Neural cell (in vitro differentiated cells): ENCODE data around the gene CNTN4. TPM values are rescaled to one million over a fixed set of nuclear protein-coding genes. Genes with fewer than 3 reads are reported as not detected.

ENCODE experiments used
- H2AFZ ChIP-seq: fragments of 200-600, 300-800 bp; sonication (generic), shearing (Covaris generic); 2 replicates; pipeline ENCODE4 v1.6.0; 2014; ENCODE audit warnings: low read depth, mild to moderate bottlenecking, antibody characterized with exemption, low read length, moderate library complexity
- H3F3A ChIP-seq: fragments of 200-600 bp; shearing (Covaris generic); 2 replicates; pipeline ENCODE4 v1.6.1; 2016; ENCODE audit warnings: mild to moderate bottlenecking, moderate library complexity, mixed read lengths, antibody characterized with exemption, low read length; ENCODE audit not compliant: insufficient read depth, poor library complexity, severe bottlenecking
- H3K27ac ChIP-seq: fragments of 200-600, 300-800 bp; sonication (generic), shearing (Covaris generic); 2 replicates; pipeline ENCODE4 v1.5.1; 2014; ENCODE audit warnings: mild to moderate bottlenecking, low read length, moderate library complexity
- H3K27me3 ChIP-seq: fragments of 300-800, 200-600 bp; sonication (generic), shearing (Covaris generic); 2 replicates; pipeline ENCODE4 v1.6.0; 2014; ENCODE audit warnings: mild to moderate bottlenecking, low read depth, low read length, moderate library complexity; ENCODE audit not compliant: insufficient read depth
- H3K36me3 ChIP-seq: fragments of 300-800, 200-600 bp; sonication (generic), shearing (Covaris generic); 2 replicates; pipeline ENCODE4 v1.5.1; 2014; ENCODE audit warnings: mild to moderate bottlenecking, antibody characterized with exemption, low read length, moderate library complexity; ENCODE audit not compliant: insufficient read depth
- H3K4me2 ChIP-seq: fragments of 300-800, 200-600 bp; sonication (generic), shearing (Covaris generic); 2 replicates; pipeline ENCODE4 v1.6.0; 2014; ENCODE audit warnings: mild to moderate bottlenecking, low read length
- H3K4me3 ChIP-seq: fragments of 300-800, 200-600 bp; sonication (generic), shearing (Covaris generic); 2 replicates; pipeline ENCODE4 v1.5.1; 2014; ENCODE audit warnings: mild to moderate bottlenecking, low read length, moderate library complexity
- H3K79me2 ChIP-seq: fragments of 200-600 bp; shearing (Covaris generic); replicated peaks from 2 replicates; pipeline ENCODE4 v1.6.0; 2014; ENCODE audit warnings: mild to moderate bottlenecking, low read length, moderate library complexity; ENCODE audit not compliant: insufficient read depth
- H3K9ac ChIP-seq: fragments of 300-800, 200-600 bp; sonication (generic), shearing (Covaris generic); 2 replicates; pipeline ENCODE4 v1.6.1; 2016; ENCODE audit warnings: mild to moderate bottlenecking, low read length, mixed read lengths
- H3K9me2 ChIP-seq: fragments of 200-600 bp; shearing (Covaris generic); 2 replicates; pipeline ENCODE4 v1.6.1; 2016; ENCODE audit warnings: mild to moderate bottlenecking, low read length, mixed read lengths; ENCODE audit not compliant: insufficient read depth
- H3K9me3 ChIP-seq: fragments of 200-600, 300-800 bp; sonication (generic), shearing (Covaris generic); 2 replicates; pipeline ENCODE4 v1.6.1; 2016; ENCODE audit warnings: mild to moderate bottlenecking, mixed run types, low read length, moderate library complexity, mixed read lengths
- H4K20me1 ChIP-seq: fragments of 200-600 bp; shearing (Covaris generic); 2 replicates; pipeline ENCODE4 v1.6.1; 2016; ENCODE audit warnings: mild to moderate bottlenecking, mixed run types; ENCODE audit not compliant: insufficient read depth
- CTCF ChIP-seq: fragments of 450-650 bp; IDR thresholded peaks from 2 replicates; pipeline ENCODE4 v1.5.1; 2014; ENCODE audit warnings: antibody characterized with exemption, mild to moderate bottlenecking, moderate library complexity; ENCODE audit not compliant: poor library complexity, severe bottlenecking
- EP300 ChIP-seq: fragments of 450-650 bp; conservative IDR thresholded peaks from 2 replicates; pipeline ENCODE4 v1.6.1; 2014; ENCODE audit warnings: antibody characterized with exemption, mild to moderate bottlenecking, moderate library complexity; ENCODE audit not compliant: poor library complexity, severe bottlenecking
- EZH2 ChIP-seq: fragments of 200-600, 300-800 bp; shearing (Covaris generic), sonication (generic); IDR thresholded peaks from 2 replicates; pipeline ENCODE4 v1.6.1; 2014; ENCODE audit warnings: antibody characterized with exemption, low read length, borderline replicate concordance, mild to moderate bottlenecking; ENCODE audit not compliant: insufficient read depth, poor library complexity, severe bottlenecking
- MXI1 ChIP-seq: fragments of 450-650 bp; conservative IDR thresholded peaks from 2 replicates; pipeline ENCODE4 v1.6.1; 2014; ENCODE audit warnings: antibody characterized with exemption, mild to moderate bottlenecking; ENCODE audit not compliant: poor library complexity, severe bottlenecking
- POLR2AphosphoS5 ChIP-seq: IDR thresholded peaks from 2 replicates; pipeline ENCODE4 v1.6.1; 2012
- RAD21 ChIP-seq: fragments of 450-650 bp; conservative IDR thresholded peaks from 2 replicates; pipeline ENCODE4 v1.6.1; 2014; ENCODE audit warnings: antibody characterized with exemption, mild to moderate bottlenecking, moderate library complexity
- SMC3 ChIP-seq: fragments of 450-650 bp; conservative IDR thresholded peaks from 2 replicates; pipeline ENCODE4 v1.6.1; 2014; ENCODE audit warnings: antibody characterized with exemption, mild to moderate bottlenecking, moderate library complexity; ENCODE audit not compliant: poor library complexity
- TAF1 ChIP-seq: IDR thresholded peaks from 2 replicates; pipeline ENCODE4 v1.6.1; 2012; ENCODE audit warnings: low read depth
- polyA plus RNA-seq: library from polyadenylated mRNA; depleted of rRNA; stranded (reverse); fragments of >200 nt; gene quantifications from 2 replicates; pipeline ENCODE4 v1.2.3, GENCODE V29; 2014
- TF ChIP-seq, protein P1 (sequence below): IDR thresholded peaks from 2 replicates; pipeline ENCODE4 v1.6.1; 2012; ENCODE audit warnings: borderline replicate concordance

CNTN4 gene
- polyA plus RNA-seq, 1 donor from 2014 or later: 10.6 TPM

GRCh38 chr3:2872884-2873283 lies 774.2 kb downstream of the CNTN4 start:
- TF ChIP-seq, protein P1, sequence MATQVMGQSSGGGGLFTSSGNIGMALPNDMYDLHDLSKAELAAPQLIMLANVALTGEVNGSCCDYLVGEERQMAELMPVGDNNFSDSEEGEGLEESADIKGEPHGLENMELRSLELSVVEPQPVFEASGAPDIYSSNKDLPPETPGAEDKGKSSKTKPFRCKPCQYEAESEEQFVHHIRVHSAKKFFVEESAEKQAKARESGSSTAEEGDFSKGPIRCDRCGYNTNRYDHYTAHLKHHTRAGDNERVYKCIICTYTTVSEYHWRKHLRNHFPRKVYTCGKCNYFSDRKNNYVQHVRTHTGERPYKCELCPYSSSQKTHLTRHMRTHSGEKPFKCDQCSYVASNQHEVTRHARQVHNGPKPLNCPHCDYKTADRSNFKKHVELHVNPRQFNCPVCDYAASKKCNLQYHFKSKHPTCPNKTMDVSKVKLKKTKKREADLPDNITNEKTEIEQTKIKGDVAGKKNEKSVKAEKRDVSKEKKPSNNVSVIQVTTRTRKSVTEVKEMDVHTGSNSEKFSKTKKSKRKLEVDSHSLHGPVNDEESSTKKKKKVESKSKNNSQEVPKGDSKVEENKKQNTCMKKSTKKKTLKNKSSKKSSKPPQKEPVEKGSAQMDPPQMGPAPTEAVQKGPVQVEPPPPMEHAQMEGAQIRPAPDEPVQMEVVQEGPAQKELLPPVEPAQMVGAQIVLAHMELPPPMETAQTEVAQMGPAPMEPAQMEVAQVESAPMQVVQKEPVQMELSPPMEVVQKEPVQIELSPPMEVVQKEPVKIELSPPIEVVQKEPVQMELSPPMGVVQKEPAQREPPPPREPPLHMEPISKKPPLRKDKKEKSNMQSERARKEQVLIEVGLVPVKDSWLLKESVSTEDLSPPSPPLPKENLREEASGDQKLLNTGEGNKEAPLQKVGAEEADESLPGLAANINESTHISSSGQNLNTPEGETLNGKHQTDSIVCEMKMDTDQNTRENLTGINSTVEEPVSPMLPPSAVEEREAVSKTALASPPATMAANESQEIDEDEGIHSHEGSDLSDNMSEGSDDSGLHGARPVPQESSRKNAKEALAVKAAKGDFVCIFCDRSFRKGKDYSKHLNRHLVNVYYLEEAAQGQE: no peak
- TF ChIP-seq SMC3 (no peak), TAF1 (no peak), EP300 (no peak), MXI1 (no peak), CTCF (no peak), POLR2AphosphoS5 (no peak), EZH2 (no peak), RAD21 (no peak)
- Histone ChIP-seq H4K20me1 (no peaks in the 10 kb centered on the region), H3K4me3 (no peak overlapping the region), H3K79me2 (no peaks in the 10 kb centered on the region), H3K9me2 (no peaks in the 10 kb centered on the region), H3K4me2 (no peak overlapping the region), H3K9me3 (no peaks in the 10 kb centered on the region), H3K9ac (no peak overlapping the region), H3K27ac (no peak overlapping the region), H3F3A (no peaks in the 10 kb centered on the region), H2AFZ (no peak overlapping the region), H3K36me3 (no peaks in the 10 kb centered on the region), H3K27me3 (no peaks in the 10 kb centered on the region)

DNA sequence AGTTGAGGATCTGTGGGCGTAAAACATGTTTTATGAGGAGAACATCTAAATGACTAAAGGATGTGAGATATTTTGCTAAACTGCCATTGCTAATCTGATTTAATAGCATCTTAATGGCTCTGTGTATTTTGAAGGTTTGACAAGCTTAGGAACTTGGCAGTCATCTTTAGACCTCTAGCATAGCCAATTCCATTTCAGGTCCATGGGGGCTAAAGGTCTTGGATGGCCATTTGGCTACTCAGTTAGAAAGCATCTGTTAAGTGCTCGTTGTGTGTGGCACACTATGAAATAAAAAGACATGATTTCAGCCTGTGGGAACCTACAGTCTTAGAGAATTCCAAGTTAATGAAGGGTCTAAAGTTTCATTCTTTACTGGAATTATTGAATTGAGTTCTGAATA lies 775.3 kb downstream of the CNTN4 start:
- Histone ChIP-seq H3K4me2 (no peak overlapping the region), H3K4me3 (no peak overlapping the region), H3K27me3 (no peaks in the 10 kb centered on the region), H3K27ac (no peak overlapping the region), H3K9me2 (no peaks in the 10 kb centered on the region), H3K79me2 (no peaks in the 10 kb centered on the region), H3K36me3 (no peaks in the 10 kb centered on the region), H3F3A (no peaks in the 10 kb centered on the region), H4K20me1 (no peaks in the 10 kb centered on the region), H2AFZ (no peak overlapping the region), H3K9ac (no peak overlapping the region), H3K9me3 (no peaks in the 10 kb centered on the region)
- no peak for TF ChIP-seq MXI1
- TF ChIP-seq EP300: no peak
- TF ChIP-seq TAF1: no peak
- TF ChIP-seq, protein P1: no peak
- no peak for TF ChIP-seq CTCF
